Neural cell (in vitro differentiated cells): ENCODE results near the gene TMCC1. TPM values are rescaled to one million over a fixed set of nuclear protein-coding genes. Genes with fewer than 3 reads are reported as not detected.

Experiments
- H2AFZ ChIP-seq: fragments of 200-600, 300-800 bp; sonication (generic), shearing (Covaris generic); 2 replicates; pipeline ENCODE4 v1.6.0; 2014; ENCODE audit warnings: low read depth, mild to moderate bottlenecking, antibody characterized with exemption, low read length, moderate library complexity
- H3F3A ChIP-seq: fragments of 200-600 bp; shearing (Covaris generic); 2 replicates; pipeline ENCODE4 v1.6.1; 2016; ENCODE audit warnings: mild to moderate bottlenecking, moderate library complexity, mixed read lengths, antibody characterized with exemption, low read length; ENCODE audit not compliant: insufficient read depth, poor library complexity, severe bottlenecking
- H3K27ac ChIP-seq: fragments of 200-600, 300-800 bp; sonication (generic), shearing (Covaris generic); 2 replicates; pipeline ENCODE4 v1.5.1; 2014; ENCODE audit warnings: mild to moderate bottlenecking, low read length, moderate library complexity
- H3K27me3 ChIP-seq: fragments of 300-800, 200-600 bp; sonication (generic), shearing (Covaris generic); 2 replicates; pipeline ENCODE4 v1.6.0; 2014; ENCODE audit warnings: mild to moderate bottlenecking, low read depth, low read length, moderate library complexity; ENCODE audit not compliant: insufficient read depth
- H3K36me3 ChIP-seq: fragments of 300-800, 200-600 bp; sonication (generic), shearing (Covaris generic); 2 replicates; pipeline ENCODE4 v1.5.1; 2014; ENCODE audit warnings: mild to moderate bottlenecking, antibody characterized with exemption, low read length, moderate library complexity; ENCODE audit not compliant: insufficient read depth
- H3K4me2 ChIP-seq: fragments of 300-800, 200-600 bp; sonication (generic), shearing (Covaris generic); 2 replicates; pipeline ENCODE4 v1.6.0; 2014; ENCODE audit warnings: mild to moderate bottlenecking, low read length
- H3K4me3 ChIP-seq: fragments of 300-800, 200-600 bp; sonication (generic), shearing (Covaris generic); 2 replicates; pipeline ENCODE4 v1.5.1; 2014; ENCODE audit warnings: mild to moderate bottlenecking, low read length, moderate library complexity
- H3K79me2 ChIP-seq: fragments of 200-600 bp; shearing (Covaris generic); replicated peaks from 2 replicates; pipeline ENCODE4 v1.6.0; 2014; ENCODE audit warnings: mild to moderate bottlenecking, low read length, moderate library complexity; ENCODE audit not compliant: insufficient read depth
- H3K9ac ChIP-seq: fragments of 300-800, 200-600 bp; sonication (generic), shearing (Covaris generic); 2 replicates; pipeline ENCODE4 v1.6.1; 2016; ENCODE audit warnings: mild to moderate bottlenecking, low read length, mixed read lengths
- H3K9me2 ChIP-seq: fragments of 200-600 bp; shearing (Covaris generic); 2 replicates; pipeline ENCODE4 v1.6.1; 2016; ENCODE audit warnings: mild to moderate bottlenecking, low read length, mixed read lengths; ENCODE audit not compliant: insufficient read depth
- H3K9me3 ChIP-seq: fragments of 200-600, 300-800 bp; sonication (generic), shearing (Covaris generic); 2 replicates; pipeline ENCODE4 v1.6.1; 2016; ENCODE audit warnings: mild to moderate bottlenecking, mixed run types, low read length, moderate library complexity, mixed read lengths
- H4K20me1 ChIP-seq: fragments of 200-600 bp; shearing (Covaris generic); 2 replicates; pipeline ENCODE4 v1.6.1; 2016; ENCODE audit warnings: mild to moderate bottlenecking, mixed run types; ENCODE audit not compliant: insufficient read depth
- CTCF ChIP-seq: fragments of 450-650 bp; IDR thresholded peaks from 2 replicates; pipeline ENCODE4 v1.5.1; 2014; ENCODE audit warnings: antibody characterized with exemption, mild to moderate bottlenecking, moderate library complexity; ENCODE audit not compliant: poor library complexity, severe bottlenecking
- EP300 ChIP-seq: fragments of 450-650 bp; conservative IDR thresholded peaks from 2 replicates; pipeline ENCODE4 v1.6.1; 2014; ENCODE audit warnings: antibody characterized with exemption, mild to moderate bottlenecking, moderate library complexity; ENCODE audit not compliant: poor library complexity, severe bottlenecking
- EZH2 ChIP-seq: fragments of 200-600, 300-800 bp; shearing (Covaris generic), sonication (generic); IDR thresholded peaks from 2 replicates; pipeline ENCODE4 v1.6.1; 2014; ENCODE audit warnings: antibody characterized with exemption, low read length, borderline replicate concordance, mild to moderate bottlenecking; ENCODE audit not compliant: insufficient read depth, poor library complexity, severe bottlenecking
- MXI1 ChIP-seq: fragments of 450-650 bp; conservative IDR thresholded peaks from 2 replicates; pipeline ENCODE4 v1.6.1; 2014; ENCODE audit warnings: antibody characterized with exemption, mild to moderate bottlenecking; ENCODE audit not compliant: poor library complexity, severe bottlenecking
- POLR2AphosphoS5 ChIP-seq: IDR thresholded peaks from 2 replicates; pipeline ENCODE4 v1.6.1; 2012
- RAD21 ChIP-seq: fragments of 450-650 bp; conservative IDR thresholded peaks from 2 replicates; pipeline ENCODE4 v1.6.1; 2014; ENCODE audit warnings: antibody characterized with exemption, mild to moderate bottlenecking, moderate library complexity
- REST ChIP-seq: IDR thresholded peaks from 2 replicates; pipeline ENCODE4 v1.6.1; 2012; ENCODE audit warnings: borderline replicate concordance
- SMC3 ChIP-seq: fragments of 450-650 bp; conservative IDR thresholded peaks from 2 replicates; pipeline ENCODE4 v1.6.1; 2014; ENCODE audit warnings: antibody characterized with exemption, mild to moderate bottlenecking, moderate library complexity; ENCODE audit not compliant: poor library complexity
- TAF1 ChIP-seq: IDR thresholded peaks from 2 replicates; pipeline ENCODE4 v1.6.1; 2012; ENCODE audit warnings: low read depth
- polyA plus RNA-seq: library from polyadenylated mRNA; depleted of rRNA; stranded (reverse); fragments of >200 nt; gene quantifications from 2 replicates; pipeline ENCODE4 v1.2.3, GENCODE V29; 2014

TMCC1 gene
- polyA plus RNA-seq, 1 donor from 2014 or later, result 25.0 TPM

GRCh38 chr3:129741794-129742193 lies 151.7 kb downstream of the TMCC1 start:
- Histone ChIP-seq H2AFZ (no peak overlapping the region), H3K9ac (no peak overlapping the region), H3K27ac (no peak overlapping the region), H3F3A (no peaks in the 10 kb centered on the region), H4K20me1 (no peaks in the 10 kb centered on the region), H3K9me3 (no peaks in the 10 kb centered on the region), H3K4me2 (no peak overlapping the region), H3K27me3 (no peaks in the 10 kb centered on the region), H3K4me3 (no peak overlapping the region), H3K79me2 (peaks cover 10% of the 10 kb centered on the region), H3K9me2 (no peaks in the 10 kb centered on the region), H3K36me3 (no peaks in the 10 kb centered on the region)
- no peak for TF ChIP-seq EZH2
- TF ChIP-seq CTCF, result no peak
- TF ChIP-seq SMC3, result no peak
- TF ChIP-seq POLR2AphosphoS5, result no peak
- TF ChIP-seq RAD21, result no peak
- no peak for TF ChIP-seq REST
- no peak for TF ChIP-seq EP300
- TF ChIP-seq TAF1, result no peak
- TF ChIP-seq MXI1, result no peak

GRCh38 chr3:129740090-129740489 lies 153.4 kb downstream of the TMCC1 start:
- TF ChIP-seq EP300 (no peak), POLR2AphosphoS5 (no peak), SMC3 (no peak), TAF1 (no peak), RAD21 (no peak), MXI1 (no peak), EZH2 (no peak), REST (no peak), CTCF (no peak)
- H3K4me3 ChIP-seq, result no peak overlapping the region
- no peaks in the 10 kb centered on the region for H3K9me2 ChIP-seq
- peaks cover 8% of the 10 kb centered on the region for H3K79me2 ChIP-seq
- H4K20me1 ChIP-seq, result no peaks in the 10 kb centered on the region
- H3K9me3 ChIP-seq, result no peaks in the 10 kb centered on the region
- no peak overlapping the region for H3K27ac ChIP-seq
- H2AFZ ChIP-seq, result no peak overlapping the region
- no peaks in the 10 kb centered on the region for H3F3A ChIP-seq
- H3K9ac ChIP-seq, result no peak overlapping the region
- H3K36me3 ChIP-seq, result no peaks in the 10 kb centered on the region
- H3K27me3 ChIP-seq, result no peaks in the 10 kb centered on the region
- no peak overlapping the region for H3K4me2 ChIP-seq
